ENCODE data around the gene TASOR2.

The TASOR2 gene, protein sequence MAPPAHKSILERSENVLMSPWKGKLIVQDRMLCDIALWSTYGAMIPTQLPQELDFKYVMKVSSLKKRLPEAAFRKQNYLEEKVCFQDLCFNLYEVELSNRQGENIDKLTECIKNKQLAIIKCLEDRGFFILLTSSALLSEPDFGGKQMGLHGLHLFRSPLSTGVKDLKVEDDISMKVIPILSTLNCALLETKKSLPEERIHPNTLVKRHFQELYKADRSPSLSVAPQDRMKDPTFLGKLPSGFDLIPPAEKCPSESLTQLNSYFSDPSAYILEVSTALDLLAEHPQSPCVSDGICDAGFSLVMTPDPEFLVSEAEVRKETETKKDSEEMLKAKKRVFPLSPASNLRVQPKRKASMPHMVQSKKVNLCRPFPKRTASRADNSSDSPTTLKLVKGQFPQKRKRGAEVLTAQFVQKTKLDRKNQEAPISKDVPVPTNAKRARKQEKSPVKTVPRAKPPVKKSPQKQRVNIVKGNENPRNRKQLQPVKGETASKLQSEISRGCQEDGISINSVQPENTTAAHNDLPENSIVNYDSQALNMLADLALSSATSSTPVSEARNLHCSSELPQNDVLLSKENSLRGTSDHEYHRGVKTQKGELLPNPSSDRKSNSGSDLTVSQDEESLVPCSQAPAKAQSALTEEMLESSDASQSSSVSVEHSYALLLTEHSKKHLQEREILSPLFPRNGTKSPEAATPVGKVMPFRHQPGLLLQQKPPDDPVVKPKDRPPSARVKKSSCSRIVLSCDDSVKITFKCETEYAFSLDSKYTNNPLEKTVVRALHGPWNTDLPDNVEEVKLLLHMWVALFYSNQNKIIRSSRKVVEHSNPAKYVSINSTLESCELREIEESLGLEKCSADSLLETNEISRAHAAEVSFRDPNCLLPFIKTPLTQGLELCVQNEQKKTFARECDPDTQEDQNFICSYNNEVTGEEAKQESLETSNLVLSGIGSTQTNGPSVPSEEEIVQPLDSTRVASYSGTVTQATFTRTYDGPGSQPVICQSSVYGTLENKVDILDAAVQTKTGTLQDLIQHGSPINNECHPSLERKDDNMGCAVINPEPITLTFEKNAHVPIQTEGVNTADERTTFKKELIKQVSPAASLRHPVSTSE (N-terminal part only)

GRCh38 chr10:5684318-5684970, at the start of gene TASOR2:
Gene TASOR2 (plus strand): TSS chr10:5684838. CDS start chr10:5720643, 35,805 bp downstream.
- peak; percentile 92 for DNase-seq

DNA sequence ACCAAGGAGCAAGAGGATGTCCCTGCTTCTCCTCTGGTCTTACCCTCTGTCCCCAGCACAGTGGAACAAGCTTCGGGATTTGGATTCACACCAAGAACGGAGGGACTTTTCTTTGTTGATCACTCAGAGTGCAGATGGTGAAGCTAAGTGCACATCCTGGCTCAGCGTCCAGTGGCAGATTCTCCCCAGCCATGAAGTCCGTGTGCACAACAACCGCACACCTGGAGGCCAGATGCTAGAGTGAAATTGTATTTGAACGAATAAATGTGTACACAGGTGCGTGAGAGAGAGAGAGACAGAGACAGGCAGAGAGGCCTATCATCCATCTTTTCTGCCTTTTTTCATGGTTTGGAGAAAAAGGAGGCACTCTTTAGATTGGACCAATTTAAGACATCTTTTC, 49.7 kb upstream of the TASOR2 start:
- DNase-seq, result peak; percentile 36

DNA sequence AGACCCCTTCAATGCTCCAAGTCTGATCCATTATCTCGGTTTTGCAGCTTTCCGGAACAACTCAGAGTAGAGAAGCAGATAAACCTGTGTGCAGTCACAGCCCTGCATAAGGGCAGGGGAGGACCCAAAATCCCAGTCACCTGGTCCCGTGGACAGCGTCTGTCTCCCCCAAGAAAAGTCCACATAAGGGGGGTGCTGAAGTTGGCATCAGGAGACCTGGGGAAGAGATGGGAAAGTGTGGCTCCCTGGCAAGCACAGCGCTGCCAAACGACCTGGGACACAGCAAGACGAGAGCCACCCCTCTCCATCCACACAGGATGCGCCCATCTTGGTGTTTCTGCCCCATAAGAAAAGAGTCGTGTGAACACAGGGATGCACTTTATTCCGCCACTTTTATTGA, 46.1 kb upstream of the TASOR2 start:
- no peak for DNase-seq

DNA sequence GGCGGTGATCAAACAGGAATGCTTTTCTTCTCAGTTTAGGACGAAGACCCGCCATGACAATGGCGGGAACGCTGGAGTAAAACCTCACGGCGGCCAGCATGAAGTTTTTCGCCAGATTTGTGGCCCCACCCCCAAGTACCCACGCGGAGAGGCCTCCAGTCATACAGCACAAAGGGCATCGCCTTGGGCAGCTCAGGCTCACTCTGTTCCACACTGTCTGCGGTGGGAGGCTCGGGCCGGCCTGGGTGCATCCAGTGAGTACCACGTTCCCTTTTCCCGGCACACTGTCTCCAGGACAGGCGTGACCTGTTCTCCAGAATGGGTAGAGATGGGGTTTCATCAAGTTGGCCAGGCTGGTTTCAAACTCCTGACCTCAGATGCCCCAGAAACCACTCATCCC, 45.6 kb upstream of the TASOR2 start:
- DNase-seq, result no peak

DNA sequence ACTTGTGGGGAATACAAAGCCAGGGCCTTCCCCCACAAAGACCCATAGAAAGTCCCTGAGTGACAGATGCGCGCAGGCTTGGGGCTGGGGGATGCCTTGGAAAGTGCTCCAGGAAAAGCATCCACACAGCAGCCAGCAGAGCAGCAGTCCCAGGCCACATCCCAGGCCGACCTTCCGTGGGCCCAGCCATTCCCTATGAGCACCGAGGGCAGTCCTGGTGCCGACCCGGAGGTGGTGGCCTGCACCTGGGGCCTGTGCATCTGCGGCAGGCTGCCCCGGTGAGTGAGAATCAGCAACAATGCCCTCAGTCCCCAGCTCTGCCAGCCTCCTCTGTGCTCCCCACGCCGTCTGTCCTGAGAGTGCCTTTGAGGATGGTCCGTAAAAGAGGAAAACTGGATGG, 44.6 kb upstream of the TASOR2 start:
- DNase-seq, result no peak

DNA sequence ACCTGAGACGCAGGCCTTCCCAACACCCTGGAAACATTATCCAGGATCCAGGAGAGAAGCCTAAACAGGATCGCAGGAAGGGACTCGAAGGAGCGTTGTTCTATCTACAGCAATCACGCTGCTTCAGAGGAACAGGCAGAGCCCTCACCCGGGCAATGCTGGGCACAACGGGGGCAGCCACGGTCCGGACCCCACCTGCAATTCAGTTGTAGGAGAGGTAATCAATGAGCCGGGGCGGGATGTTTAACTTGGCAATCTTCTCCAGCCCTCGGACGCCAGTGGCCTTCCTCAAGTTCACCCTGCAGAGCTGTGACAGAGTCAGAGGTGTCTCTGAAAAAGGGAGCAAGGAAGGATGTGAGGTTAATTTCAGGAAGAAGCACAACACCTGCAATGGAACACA, 44.1 kb upstream of the TASOR2 start:
- no peak for DNase-seq

DNA sequence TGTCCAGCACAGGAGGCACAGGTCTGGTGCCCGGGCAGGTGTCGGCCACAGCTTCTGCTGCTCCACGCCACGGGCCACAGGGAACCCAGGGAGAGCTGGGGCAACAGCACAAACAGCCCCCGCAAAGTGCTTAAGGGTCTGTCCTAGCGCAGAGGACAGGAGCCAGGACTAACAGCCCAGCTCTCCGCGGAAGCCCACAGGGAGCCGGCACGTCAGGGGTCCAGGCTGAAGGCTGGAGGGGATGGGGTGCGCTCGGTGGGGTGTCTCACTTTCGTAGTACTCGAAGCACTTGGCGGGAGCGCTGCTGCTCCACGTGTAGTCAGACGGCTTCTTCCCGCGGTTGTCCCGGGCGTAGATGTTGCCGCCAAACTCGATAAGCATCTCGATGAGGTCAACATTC, 43.1 kb upstream of the TASOR2 start:
- DNase-seq, result no peak

GRCh38 chr10:5643346-5644067, 41.1 kb upstream of the TASOR2 start:
- no peak for DNase-seq

DNA sequence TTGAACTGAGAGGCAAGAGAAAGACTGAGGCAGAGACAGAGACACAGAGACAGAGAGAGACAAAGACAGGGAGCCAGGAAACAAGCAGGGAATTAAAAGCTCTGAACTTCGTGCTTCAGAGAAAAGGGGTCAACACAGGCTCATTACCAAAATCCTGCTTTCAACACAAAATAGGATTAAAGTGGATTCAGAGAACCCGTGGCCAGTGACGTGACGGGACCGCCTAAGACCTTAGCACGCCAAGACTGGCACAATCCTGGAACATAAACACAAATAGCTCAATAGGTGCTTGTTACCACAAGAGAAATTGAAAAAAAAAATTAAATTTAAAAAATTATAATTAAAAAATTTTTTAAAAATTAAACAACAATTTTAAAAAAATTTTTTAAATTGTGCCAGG, 39.7 kb upstream of the TASOR2 start:
- DNase-seq, result no peak

- DNase-seq, result no peak
Observed at GRCh38 chr10:5645375-5645774, 39.3 kb upstream of the TASOR2 start.

- no peak for DNase-seq
Observed at GRCh38 chr10:5645944-5646617, 38.6 kb upstream of the TASOR2 start.

DNA sequence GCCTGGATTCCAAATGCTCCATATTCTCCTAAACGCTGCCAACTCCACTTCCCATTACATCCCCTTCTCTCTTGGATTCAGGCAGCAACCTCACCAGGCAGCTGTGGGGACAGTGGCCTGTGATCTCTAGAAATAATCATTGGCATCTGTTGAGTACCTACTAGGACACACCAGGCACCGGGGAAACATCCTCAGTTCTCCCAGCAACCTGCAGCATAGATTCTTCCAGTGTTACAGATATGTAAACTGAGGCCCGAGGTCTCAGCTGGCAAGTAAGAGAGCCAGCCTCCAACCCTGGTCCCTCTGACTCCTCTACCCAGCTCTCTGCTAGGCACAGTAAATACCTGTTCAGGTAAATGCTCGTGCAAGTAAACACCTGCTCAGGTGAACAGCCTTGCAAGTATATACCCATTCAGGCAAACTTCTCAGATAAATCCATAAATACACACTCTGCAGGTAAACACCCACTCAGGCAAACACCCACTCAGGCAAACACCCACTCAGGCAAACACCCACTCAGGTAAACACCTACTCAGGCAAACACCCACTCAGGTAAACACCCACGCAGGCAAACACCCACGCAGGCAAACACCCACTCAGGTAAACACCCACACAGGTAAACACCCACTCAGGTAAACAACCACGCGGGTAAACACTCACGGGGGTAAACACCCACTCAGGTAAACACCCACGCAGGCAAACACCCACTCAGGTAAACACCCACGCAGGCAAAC, 37.0 kb upstream of the TASOR2 start:
- no peak for DNase-seq

DNA sequence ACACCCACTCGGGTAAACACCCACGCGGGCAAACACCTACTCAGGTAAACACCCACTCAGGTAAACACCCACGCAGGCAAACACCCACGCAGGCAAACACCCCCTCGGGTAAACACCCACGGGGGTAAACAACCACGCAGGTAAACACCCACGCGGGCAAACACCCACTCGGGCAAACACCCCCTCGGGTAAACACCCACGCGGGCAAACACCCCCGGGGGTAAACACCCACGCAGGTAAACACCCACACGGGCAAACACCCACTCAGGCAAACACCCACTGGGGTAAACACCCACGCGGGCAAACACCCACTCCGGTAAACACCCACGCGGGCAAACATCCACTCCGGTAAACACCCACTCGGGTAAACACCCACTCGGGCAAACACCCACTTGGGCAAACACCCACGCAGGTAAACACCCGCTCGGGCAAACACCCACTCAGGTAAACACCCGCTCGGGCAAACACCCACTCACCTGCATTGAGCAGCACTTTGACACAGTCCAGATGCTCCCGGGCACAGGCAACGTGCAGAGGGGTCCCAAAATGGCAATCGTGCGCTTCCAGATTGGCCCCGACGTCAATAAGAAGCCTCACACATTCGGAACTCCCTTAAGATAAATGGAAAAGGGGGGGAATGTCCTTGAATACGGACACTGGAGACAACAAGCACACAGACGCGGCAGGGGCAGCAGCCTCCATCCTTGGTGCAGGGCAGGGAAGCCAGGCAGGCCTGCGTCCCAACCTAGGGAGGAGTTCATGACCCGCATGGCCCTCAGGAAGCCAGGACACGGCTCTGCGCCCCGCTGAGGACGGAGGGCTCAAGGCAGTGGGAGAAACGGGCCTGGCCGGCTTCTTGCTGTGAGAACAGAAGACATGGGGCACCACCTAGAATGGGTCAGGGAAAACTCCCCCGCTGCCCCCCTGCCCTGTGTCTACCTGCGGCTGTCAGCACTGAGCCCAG, 35.9 kb upstream of the TASOR2 start:
- no peak for DNase-seq

GRCh38 chr10:5649746-5650145, 34.9 kb upstream of the TASOR2 start:
- DNase-seq, result no peak

DNA sequence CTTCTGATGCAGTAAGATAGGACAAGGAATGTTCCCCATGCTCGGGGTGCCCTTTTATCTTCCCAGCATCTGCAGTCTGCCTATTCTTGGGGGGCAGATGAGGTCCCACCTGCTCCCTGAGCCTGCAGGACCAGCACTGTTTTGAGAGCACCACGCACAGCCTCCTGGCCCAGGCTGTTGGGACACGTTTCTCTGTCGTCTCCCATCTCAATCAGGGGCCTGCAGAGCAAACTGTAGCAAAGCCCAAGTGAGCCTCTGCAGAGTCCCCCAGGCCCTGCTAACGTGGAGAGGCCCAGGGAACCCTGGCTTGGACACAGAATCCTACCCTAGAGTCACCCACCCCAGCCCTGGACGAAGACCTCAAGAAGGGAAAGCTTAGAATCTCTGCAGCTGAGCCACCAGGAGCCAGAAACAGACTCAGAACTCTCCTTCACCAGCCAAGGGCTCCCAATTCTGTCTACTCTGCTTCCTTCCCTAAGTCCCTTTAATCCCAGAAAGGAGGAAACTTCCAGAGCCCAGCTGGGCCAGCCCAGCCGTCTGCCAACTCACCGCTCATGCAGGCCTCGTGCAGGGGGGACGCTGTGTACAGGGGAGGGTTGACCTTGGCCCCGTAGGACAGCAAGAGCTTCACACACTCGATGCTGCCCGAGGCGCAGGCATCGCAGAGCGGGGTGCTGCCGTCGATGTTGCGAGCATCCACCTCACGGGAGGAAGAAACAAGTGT, 33.8 kb upstream of the TASOR2 start:
- no peak for DNase-seq

- no peak for DNase-seq
Observed at GRCh38 chr10:5651388-5651764, 33.3 kb upstream of the TASOR2 start.

GRCh38 chr10:5652746-5653145, 31.9 kb upstream of the TASOR2 start:
- no peak for DNase-seq

- peak; percentile 4 for DNase-seq
Observed at GRCh38 chr10:5654218-5654755, 30.4 kb upstream of the TASOR2 start.

DNA sequence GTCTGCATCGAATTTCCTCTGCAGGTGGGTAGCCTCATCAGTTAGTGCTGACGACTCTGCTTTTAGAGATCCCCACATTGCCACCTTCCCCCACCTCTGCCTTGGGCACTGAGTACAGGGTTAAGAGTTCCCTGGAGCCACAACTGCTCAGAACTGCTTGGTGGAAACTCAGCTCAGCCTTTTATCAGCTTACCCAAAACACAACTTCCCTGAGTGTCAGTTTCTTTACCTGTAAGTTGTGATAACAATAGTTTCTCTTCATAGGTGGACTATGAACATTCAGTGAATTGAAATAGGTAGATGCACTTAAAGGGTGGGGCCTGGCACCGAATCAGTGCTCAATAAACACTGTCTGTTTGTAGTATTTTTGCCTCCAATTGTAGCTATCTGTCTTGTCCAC, 29.5 kb upstream of the TASOR2 start:
- no peak for DNase-seq
